NCI-H2171 treated with DMSO at 0.1 percent for 48 hours (cell line): ENCODE measurements around the gene PLA2G4A.
A peak's percentile ranks its signal among the peaks of the same experiment; 100 is the strongest.
"Not testable (repeated sequence)": the region's sequence is repeated elsewhere in the genome, so short reads cannot be mapped to it uniquely, and the experiment has no call there.

ENCODE experiments used
- DNase-seq: peaks from one replicate; lab custom pipeline; 2025; lab: John Stamatoyannopoulos, UW

PLA2G4A gene

DNA sequence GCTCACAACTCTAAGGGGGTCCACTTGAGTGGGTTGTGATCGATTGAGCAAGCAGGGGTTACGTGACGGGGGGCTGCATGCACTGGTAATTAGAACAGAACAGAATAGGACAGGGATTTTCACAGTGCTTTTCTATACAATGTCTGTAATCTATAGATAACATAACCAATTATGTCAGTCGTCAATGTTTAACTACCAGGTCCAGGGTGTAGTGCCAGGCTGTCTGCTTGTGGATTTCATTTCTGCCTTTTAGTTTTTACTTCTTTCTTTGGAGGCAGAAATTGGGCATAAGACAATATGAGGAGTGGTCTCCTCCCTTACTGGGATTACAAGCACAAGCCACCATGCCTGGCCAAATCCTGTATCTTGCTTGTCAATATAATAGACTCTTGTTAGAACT is 94.1 kb downstream of the PLA2G4A start:
- not testable (repeated sequence) for DNase-seq

- no peak for DNase-seq
These were observed 94.7 kb downstream of the PLA2G4A start for GRCh38 chr1:186923486-186923885.

GRCh38 chr1:186925881-186926669 is 97.3 kb downstream of the PLA2G4A start:
- peak; percentile 8 for DNase-seq

- DNase-seq: no peak
These were observed 99.1 kb downstream of the PLA2G4A start for GRCh38 chr1:186927884-186928283.

GRCh38 chr1:186930238-186930637 is 101.5 kb downstream of the PLA2G4A start:
- no peak for DNase-seq

DNA sequence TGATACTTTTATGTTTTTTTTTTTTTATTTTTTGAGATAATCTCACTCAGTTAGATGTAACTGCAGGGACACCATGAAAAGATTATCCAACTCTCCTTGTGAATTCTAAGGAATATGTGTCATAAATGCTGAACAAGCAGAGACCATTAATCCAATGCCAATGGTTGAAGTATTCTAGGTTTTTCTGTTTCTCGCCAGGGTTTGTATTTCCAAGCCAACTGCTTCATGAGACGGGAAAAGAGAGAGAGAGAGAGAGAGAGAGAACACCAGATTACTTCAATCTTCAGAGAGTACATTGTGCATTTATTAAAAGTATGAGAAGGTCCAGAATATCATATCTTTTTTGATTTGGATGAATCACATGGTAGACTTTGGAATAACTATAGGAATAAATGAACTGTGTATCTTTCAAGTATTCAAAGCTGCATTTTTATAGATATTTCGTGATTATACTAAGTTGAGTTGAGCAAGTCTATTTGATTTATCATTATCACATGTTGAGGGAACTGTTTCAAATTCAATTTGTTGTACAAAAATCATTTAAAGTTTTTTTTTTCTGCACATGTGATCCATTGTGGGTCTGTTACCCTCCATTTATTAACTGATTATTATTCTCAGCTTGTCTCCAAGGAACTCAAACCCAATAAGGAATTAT is 108.4 kb downstream of the PLA2G4A start:
- DNase-seq: no peak

- no peak for DNase-seq
These were observed 115.3 kb downstream of the PLA2G4A start for GRCh38 chr1:186943891-186944686.

DNA sequence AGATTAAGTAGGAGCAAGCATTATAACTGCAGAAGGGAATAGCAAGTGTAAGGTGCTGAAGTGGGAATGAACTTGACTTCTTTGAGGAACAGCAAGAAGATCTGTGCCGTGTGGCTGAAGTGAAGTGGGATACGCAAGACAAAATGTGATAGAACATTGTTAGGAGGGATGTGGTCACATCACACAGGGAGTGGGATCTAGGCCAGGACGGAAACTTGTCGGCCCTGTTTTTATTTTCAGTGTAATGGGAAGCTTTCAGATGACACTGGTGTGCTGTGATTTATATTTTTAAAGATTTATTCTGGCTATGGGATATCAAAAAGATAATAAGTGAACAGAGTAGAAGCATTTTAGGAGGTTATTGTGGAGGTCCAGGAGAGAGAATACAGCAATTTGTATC is 116.4 kb downstream of the PLA2G4A start:
- no peak for DNase-seq

DNA sequence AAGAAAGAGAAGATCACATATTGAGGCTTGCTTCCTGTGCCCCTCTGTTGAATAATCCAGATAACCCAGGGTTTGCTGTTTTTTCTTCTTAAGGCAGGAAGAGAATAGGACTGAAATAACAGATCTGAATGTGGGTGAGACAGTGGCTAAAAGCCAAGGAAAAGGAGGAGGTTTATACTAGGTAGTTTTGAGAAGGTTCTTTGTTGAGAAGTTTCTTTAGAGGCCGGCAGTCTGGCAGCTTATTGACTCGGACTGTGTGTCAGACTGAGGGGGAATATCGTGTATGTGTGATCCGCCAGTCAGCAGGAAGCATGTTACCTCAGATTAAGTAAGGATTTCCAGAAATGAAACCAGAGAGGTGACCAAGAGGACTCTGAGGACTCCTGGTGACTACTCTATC is 119.8 kb downstream of the PLA2G4A start:
- no peak for DNase-seq

- no peak for DNase-seq
These were observed 120.4 kb downstream of the PLA2G4A start for GRCh38 chr1:186949173-186949572.

DNA sequence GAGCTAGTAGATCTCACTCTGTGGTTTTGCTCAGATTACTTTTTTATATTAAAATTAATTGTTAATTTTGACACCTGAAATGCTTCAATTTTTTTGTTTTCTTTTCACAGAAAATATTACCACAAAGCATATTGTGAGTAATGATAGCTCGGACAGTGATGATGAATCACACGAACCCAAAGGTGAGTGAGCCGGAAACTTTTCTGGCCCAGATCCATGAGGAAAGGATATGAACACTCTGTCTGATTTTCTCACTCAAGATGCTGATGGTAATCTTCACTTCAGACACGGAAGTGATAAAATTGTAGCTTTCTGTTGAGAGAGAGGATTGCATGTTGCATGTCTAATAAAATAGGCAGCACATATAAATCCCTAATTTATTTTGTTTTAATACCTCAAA is 121.8 kb downstream of the PLA2G4A start:
- DNase-seq: peak; percentile 7

GRCh38 chr1:186953876-186954275 is 125.1 kb downstream of the PLA2G4A start:
- DNase-seq: no peak

- DNase-seq: no peak
These were observed 128.6 kb downstream of the PLA2G4A start for GRCh38 chr1:186957314-186957713.

DNA sequence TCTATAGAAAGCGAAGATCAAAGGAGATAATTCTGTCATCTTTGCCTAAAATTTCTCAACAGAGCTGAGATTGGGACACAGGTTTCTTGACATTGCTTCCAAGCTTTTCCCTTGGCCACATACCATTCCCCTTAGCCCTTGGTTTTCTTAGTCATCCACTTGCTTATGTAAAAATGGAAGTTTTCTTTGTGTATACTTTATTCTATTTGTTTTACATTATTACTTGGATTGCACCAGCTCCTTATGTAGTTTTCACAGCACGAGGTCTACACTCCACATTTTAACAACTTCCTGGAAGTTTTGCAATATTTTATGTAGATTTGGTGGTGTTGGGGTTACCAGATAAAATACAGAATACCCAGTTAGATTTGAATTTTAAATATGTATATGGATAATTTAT is 129.8 kb downstream of the PLA2G4A start:
- DNase-seq: no peak

- DNase-seq: no peak
These were observed 132.1 kb downstream of the PLA2G4A start for GRCh38 chr1:186960861-186961260.

DNA sequence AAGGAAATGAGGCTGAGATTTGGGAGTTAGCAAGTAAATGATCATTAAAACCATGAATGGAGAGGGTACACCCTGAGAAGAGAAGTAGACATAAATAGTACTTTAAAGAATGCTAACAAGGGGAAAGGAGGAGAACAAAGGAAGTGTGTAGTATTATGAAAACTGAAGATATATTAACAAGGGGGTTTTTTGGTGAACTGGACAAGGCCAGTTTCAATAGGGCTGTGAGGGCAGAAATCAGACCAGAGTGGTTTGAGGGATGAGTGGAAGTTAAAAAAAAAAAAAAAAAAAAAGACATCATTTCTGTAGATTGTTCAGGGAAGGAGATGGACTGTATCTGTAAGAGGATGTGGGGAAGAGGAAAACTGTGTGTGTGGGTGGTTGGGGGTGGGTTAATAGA is 137.1 kb downstream of the PLA2G4A start:
- no peak for DNase-seq

DNA sequence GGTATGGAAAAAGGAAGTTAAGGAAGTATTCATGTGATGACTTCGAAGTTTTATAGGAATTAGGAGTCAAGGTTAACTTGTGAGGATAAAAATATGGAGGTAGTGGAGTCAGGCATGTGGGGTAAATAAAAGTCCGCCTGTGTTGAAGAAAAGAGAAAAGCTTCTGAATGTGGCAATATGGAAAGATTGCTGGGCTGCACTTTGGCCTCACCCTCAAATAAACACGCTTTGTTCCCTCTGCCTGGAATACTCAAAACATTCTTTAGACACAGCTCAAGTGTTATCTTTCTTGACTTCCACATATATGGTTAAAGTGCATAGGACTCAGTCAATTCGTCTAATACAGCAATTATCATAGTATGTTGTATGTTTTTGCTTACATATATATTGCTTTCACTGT is 137.7 kb downstream of the PLA2G4A start:
- no peak for DNase-seq

GRCh38 chr1:186967656-186968394 is 139.1 kb downstream of the PLA2G4A start:
- DNase-seq: no peak

DNA sequence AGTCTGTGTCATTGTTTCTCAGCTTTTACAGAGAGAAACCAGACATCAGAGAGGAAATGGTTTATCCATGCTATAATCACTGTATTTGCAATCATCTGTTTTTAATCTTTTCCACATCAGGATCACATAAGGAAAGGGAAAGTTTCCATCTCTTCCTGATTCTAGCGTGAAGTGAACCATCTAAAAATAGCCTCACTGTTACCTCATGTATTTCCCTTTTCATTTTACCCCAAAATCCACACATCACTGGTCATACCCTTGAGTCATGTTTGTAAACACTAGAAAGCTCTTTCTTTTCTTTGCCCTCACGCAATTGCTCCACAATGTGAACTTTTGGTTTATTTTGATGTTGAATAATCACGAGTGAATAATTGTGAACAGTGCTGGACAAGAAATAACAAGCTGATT is 146.0 kb downstream of the PLA2G4A start:
- no peak for DNase-seq

DNA sequence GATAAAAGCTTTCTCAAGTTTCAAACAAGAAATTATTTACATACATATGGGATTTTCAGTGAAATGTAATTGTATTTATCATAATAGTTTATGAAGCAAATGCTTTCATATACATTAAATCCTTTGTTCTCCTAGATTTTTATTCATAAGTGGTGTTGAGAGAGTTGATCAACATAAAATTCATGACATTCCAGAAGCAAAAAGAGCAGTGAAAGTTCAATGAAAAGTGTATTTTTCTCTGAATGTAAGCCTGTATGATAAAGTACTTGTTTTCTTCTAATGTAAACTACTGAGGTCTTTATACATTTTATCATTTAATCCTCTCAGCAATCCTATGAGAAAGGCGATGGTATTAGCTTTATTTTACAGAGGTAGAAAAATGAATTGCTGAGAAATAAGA is 146.5 kb downstream of the PLA2G4A start:
- DNase-seq: no peak

DNA sequence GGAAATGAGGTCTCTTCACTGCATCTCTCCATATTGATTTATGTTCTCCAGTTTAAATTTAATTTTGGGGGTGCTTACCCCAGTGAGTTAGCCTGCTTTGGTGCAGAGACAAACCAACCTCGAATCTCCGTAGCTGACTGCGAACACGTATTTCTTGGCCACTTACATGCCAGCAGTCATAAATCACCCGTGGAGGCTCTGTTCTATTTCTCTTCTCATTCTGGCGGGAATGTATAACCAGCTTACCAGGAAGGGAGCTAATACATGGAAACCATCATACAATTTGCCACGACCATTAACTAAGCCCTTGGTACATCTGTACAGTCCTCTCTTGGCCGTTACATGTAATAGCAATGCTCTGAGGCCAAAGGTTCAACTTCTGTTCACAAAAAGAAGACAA is 148.0 kb downstream of the PLA2G4A start:
- DNase-seq: no peak

DNA sequence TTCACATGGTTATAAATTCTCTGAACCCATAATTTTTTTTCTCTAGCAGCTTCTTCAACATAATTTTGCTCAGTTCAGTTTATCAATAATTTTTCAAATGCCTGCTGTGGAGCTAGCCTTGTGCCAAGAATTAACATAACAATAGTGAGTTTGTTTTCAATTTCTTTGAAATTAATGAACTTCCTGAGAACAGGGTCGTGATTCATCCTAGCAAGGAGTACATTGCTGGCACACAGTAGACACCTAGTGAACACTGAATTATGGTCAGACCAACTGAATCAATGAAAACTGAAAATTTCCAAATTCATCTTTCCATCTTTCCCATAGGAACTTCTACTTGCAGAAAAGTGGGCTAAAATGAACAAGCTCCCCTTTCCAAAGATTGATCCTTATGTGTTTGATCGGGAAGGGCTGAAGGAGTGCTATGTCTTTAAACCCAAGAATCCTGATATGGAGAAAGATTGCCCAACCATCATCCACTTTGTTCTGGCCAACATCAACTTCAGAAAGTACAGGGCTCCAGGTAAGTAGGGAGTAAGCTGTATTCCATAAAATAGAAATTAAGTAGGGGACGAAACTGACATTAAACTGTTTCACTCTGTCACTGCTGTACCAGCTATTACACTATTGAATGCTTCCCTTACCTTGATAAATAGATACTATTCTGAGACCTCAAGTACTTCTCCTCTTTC is 148.7 kb downstream of the PLA2G4A start:
- no peak for DNase-seq
